Measurements from ENCODE around the gene GPR3.
A peak's percentile ranks its signal among the peaks of the same experiment; 100 is the strongest.

The GPR3 gene

DNA sequence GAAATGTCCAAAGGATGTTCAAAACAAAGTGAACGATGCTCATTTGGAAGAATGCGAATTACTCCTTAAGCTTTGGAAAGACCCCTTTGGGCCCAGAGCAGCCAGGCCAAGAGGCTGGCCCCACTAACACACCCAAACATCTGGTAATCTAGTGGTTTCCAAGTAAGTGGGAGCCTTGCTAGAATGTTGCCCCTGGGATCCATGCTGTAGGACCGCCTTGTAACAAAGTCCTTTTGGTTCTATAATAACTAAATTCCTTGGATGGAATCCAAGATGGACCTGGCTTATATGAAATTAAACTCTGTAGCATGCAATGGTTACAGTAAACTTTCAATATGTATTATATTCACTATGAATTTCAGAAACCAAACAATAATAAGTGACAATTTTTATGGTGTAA lies 25.3 kb downstream of the GPR3 start:
- TF ChIP-seq CTCF (IDR thresholded peaks at IDR 0.05; ENCODE audit: low read depth, low read length, missing control alignments), result no peak
- no peak overlapping the region for H3K4me3 ChIP-seq (ENCODE audit: low read depth, low read length)
- in situ Hi-C loops (cut with HindIII; ENCODE audit: low sequenced_read_pairs), result no loop called here
- DNase-seq (ENCODE audit: low read depth), result no peak

- in situ Hi-C loops (cut with HindIII; ENCODE audit: low sequenced_read_pairs), result no loop called here
- peak; percentile 70 for DNase-seq (ENCODE audit: low read depth)
- TF ChIP-seq CTCF (IDR thresholded peaks at IDR 0.05; ENCODE audit: low read depth, low read length, missing control alignments), result no peak
- no peak overlapping the region for H3K4me3 ChIP-seq (ENCODE audit: low read depth, low read length)
Observed at GRCh38 chr1:27418326-27419185, 26.1 kb downstream of the GPR3 start.

DNA sequence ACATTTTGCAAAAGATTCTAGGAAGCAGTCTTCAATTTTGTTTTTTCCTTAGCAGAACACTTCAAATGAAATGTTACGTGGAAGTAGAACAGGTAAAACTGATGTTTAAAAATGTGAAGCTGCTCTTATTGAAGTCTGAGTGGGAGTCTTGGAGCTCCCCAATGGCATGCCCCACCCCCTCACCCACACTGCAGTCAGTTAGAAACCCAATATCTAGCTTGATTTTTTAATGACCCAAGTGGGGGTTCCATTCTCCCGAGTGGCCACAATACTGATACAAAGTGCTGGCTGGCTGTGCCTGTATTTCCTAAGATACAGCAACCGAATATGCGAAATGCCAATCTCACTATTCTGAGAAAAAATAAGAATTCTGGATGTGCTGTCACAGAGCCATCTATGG lies 31.3 kb downstream of the GPR3 start:
- DNase-seq (ENCODE audit: low read depth), result no peak
- H3K4me3 ChIP-seq (ENCODE audit: low read depth, low read length), result no peak overlapping the region
- in situ Hi-C loops (cut with HindIII; ENCODE audit: low sequenced_read_pairs), result no loop called here
- TF ChIP-seq CTCF (IDR thresholded peaks at IDR 0.05; ENCODE audit: low read depth, low read length, missing control alignments), result no peak

GRCh38 chr1:27427329-27427728 lies 34.9 kb downstream of the GPR3 start:
- DNase-seq (ENCODE audit: low read depth), result no peak
- no peak for TF ChIP-seq CTCF (IDR thresholded peaks at IDR 0.05; ENCODE audit: low read depth, low read length, missing control alignments)
- H3K4me3 ChIP-seq (ENCODE audit: low read depth, low read length), result no peak overlapping the region
- in situ Hi-C loops (cut with HindIII; ENCODE audit: low sequenced_read_pairs), result no loop called here

DNA sequence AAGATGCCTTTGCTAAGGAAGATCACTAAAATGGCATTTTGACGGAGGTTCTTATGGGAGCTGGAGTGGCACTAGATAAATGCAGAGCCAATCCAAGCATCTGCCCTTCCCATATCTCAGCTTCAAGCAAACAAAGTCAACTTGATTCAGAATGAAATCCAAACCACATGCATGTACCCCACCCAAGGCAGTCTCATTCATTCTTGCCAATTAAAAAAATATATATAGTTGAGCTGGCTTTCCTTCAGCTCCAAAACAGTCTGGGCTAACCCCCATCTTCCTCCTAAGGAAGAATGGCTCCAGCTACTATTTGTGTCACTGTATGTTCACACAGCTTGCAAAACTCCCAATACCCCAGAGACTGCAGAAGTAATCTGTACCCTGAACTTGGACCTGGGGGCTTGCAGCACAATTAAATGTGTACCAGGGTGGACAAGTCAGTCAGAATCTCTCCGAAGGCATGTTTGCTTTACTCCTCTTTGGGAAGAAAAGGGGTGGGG lies 35.4 kb downstream of the GPR3 start:
- no peak overlapping the region for H3K4me3 ChIP-seq (ENCODE audit: low read depth, low read length)
- no peak for DNase-seq (ENCODE audit: low read depth)
- no peak for TF ChIP-seq CTCF (IDR thresholded peaks at IDR 0.05; ENCODE audit: low read depth, low read length, missing control alignments)
- in situ Hi-C loops (cut with HindIII; ENCODE audit: low sequenced_read_pairs), result no loop called here

DNA sequence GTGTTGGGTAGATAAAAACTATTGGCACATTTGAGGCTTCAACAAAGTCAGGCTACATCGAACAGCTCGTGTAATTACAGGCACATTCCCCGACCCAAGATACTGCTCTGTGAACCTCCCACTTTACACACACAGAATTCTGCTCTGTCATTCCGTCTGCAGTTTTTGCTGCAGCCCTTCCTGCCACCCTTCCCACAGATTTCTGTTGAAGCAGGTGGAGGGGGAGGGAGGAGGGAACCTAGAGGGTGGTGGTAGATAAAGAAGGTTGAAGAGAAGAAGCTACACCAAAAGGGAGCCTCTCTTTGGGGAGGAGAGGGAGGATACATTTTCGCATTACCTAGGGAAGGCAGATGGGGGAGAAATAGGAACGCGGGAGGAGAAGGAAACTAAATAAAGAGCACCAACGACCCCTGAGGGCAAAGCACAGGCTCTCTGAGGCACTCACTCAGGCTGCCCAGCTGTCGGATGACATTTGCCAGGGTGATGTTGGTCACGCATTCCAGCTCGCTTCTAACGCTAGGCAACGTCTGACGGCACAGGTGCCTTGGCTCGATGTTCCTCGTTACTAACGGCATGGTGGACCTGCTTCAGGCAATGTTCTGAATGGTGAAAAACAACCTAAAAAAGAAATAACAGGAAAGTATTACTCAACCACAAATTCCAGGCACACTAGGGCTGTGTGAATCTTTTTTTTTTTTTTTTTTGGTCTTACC lies 36.0 kb downstream of the GPR3 start:
- TF ChIP-seq CTCF (IDR thresholded peaks at IDR 0.05; ENCODE audit: low read depth, low read length, missing control alignments), result no peak
- H3K4me3 ChIP-seq (ENCODE audit: low read depth, low read length), result no peak overlapping the region
- DNase-seq (ENCODE audit: low read depth), result no peak
- in situ Hi-C loops (cut with HindIII; ENCODE audit: low sequenced_read_pairs), result no loop called here

Data from astrocyte of the cerebellum (primary cell).